Measurements from ENCODE around the gene TNRC6C.
"Not testable (repeated sequence)": the region's sequence is repeated elsewhere in the genome, so short reads cannot be mapped to it uniquely, and the experiment has no call there.

The TNRC6C gene

GRCh38 chr17:77929180-77929564, 29.3 kb upstream of the TNRC6C start:
- no peaks in the 10 kb centered on the region for H3K4me1 ChIP-seq
- TF ChIP-seq, protein P1, sequence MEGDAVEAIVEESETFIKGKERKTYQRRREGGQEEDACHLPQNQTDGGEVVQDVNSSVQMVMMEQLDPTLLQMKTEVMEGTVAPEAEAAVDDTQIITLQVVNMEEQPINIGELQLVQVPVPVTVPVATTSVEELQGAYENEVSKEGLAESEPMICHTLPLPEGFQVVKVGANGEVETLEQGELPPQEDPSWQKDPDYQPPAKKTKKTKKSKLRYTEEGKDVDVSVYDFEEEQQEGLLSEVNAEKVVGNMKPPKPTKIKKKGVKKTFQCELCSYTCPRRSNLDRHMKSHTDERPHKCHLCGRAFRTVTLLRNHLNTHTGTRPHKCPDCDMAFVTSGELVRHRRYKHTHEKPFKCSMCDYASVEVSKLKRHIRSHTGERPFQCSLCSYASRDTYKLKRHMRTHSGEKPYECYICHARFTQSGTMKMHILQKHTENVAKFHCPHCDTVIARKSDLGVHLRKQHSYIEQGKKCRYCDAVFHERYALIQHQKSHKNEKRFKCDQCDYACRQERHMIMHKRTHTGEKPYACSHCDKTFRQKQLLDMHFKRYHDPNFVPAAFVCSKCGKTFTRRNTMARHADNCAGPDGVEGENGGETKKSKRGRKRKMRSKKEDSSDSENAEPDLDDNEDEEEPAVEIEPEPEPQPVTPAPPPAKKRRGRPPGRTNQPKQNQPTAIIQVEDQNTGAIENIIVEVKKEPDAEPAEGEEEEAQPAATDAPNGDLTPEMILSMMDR (IDR thresholded peaks at IDR 0.05; ENCODE audit: low read depth, low read length): no peak
- no peak overlapping the region for H3K4me3 ChIP-seq (ENCODE audit: low read depth, low read length)
- no peak for DNase-seq
- H3K36me3 ChIP-seq: no peaks in the 10 kb centered on the region
- no peaks in the 10 kb centered on the region for H3K27me3 ChIP-seq
- H3K9me3 ChIP-seq: no peaks in the 10 kb centered on the region

- Histone ChIP-seq H3K9me3 (no peaks in the 10 kb centered on the region), H3K27me3 (no peaks in the 10 kb centered on the region), H3K4me1 (no peaks in the 10 kb centered on the region), H3K36me3 (no peaks in the 10 kb centered on the region), H3K4me3 (ENCODE audit: low read depth, low read length) (no peak overlapping the region)
- TF ChIP-seq, protein P1 (IDR thresholded peaks at IDR 0.05; ENCODE audit: low read depth, low read length): no peak
- no peak for DNase-seq
Measured at GRCh38 chr17:77929871-77930436, 28.5 kb upstream of the TNRC6C start.

GRCh38 chr17:77930780-77931768, 27.4 kb upstream of the TNRC6C start:
- Histone ChIP-seq H3K9me3 (no peaks in the 10 kb centered on the region), H3K4me1 (no peaks in the 10 kb centered on the region), H3K27me3 (no peaks in the 10 kb centered on the region), H3K36me3 (no peaks in the 10 kb centered on the region), H3K4me3 (ENCODE audit: low read depth, low read length) (no peak overlapping the region)
- TF ChIP-seq, protein P1 (IDR thresholded peaks at IDR 0.05; ENCODE audit: low read depth, low read length): no peak
- DNase-seq: no peak

- DNase-seq: no peak
- H3K4me3 ChIP-seq (ENCODE audit: low read depth, low read length): no peak overlapping the region
Measured at GRCh38 chr17:77933777-77934398, 24.6 kb upstream of the TNRC6C start.

GRCh38 chr17:77935121-77935571, 23.4 kb upstream of the TNRC6C start:
- no peaks in the 10 kb centered on the region for H3K36me3 ChIP-seq
- DNase-seq: no peak
- TF ChIP-seq, protein P1 (IDR thresholded peaks at IDR 0.05; ENCODE audit: low read depth, low read length): no peak
- no peaks in the 10 kb centered on the region for H3K27me3 ChIP-seq
- no peaks in the 10 kb centered on the region for H3K9me3 ChIP-seq
- no peaks in the 10 kb centered on the region for H3K4me1 ChIP-seq
- no peak overlapping the region for H3K4me3 ChIP-seq (ENCODE audit: low read depth, low read length)

More at GRCh38 chr17:77933777-77934398, 24.6 kb upstream of the TNRC6C start:
- H3K27me3 ChIP-seq: no peaks in the 10 kb centered on the region
- no peaks in the 10 kb centered on the region for H3K36me3 ChIP-seq
- no peaks in the 10 kb centered on the region for H3K4me1 ChIP-seq
- TF ChIP-seq, protein P1 (IDR thresholded peaks at IDR 0.05; ENCODE audit: low read depth, low read length): no peak
- no peaks in the 10 kb centered on the region for H3K9me3 ChIP-seq

- not testable (repeated sequence) for H3K27me3 ChIP-seq; H3K36me3 ChIP-seq; H3K4me3 ChIP-seq (ENCODE audit: low read depth, low read length); DNase-seq; H3K4me1 ChIP-seq; H3K9me3 ChIP-seq
Measured at GRCh38 chr17:77935744-77936143, 22.8 kb upstream of the TNRC6C start.
